ENCODE data around the gene CD2AP. TPM values are rescaled to one million over a fixed set of nuclear protein-coding genes. Genes with fewer than 3 reads are reported as not detected.

The CD2AP gene
- total RNA-seq, 1 donor from 2014 or later, result 29.5 TPM

DNA sequence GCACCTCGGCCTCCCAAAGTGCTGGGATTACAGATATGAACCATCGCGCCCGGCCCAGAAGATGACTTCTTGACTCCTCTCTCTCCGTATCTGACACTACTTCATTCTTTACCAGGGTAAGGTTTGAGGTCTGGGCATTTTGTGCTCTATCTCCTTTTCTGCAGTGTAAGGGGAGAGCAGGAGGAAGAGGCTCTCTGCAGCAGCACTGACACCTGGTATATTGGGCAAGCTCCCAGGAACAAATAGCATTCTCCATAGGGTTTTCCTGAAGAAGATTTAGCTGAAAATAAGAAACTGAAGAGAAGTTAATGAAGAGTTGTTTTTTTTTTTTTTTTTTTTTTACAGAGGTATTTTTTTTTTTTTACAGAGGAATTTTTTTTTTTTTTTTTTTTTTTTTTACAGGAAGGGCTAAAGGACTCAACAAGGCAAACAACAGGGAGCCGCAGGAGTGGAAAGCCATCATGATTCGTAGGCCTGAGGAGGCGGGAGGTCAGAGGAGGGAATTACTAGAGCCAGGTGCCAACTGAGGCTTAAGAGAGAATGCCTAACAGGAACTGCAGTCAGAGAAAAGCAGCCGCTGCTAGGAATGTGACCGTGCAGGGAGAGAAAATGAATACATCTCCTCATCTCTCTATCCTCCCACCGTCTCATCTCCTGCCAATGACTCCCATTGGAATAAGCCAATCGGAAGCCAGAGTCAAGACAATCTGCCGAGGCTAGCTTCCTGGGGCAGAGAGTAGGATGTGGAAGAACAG is 186.1 kb downstream of the CD2AP start:
- H3K4me3 Mint-ChIP-seq, result no peak overlapping the region
- H3K9me3 Mint-ChIP-seq, result no peaks in the 10 kb centered on the region
- no peak for DNase-seq (ENCODE audit: extremely low spot score, unreplicated experiment)
- no peaks in the 10 kb centered on the region for H3K36me3 Mint-ChIP-seq
- TF ChIP-seq, protein P1, sequence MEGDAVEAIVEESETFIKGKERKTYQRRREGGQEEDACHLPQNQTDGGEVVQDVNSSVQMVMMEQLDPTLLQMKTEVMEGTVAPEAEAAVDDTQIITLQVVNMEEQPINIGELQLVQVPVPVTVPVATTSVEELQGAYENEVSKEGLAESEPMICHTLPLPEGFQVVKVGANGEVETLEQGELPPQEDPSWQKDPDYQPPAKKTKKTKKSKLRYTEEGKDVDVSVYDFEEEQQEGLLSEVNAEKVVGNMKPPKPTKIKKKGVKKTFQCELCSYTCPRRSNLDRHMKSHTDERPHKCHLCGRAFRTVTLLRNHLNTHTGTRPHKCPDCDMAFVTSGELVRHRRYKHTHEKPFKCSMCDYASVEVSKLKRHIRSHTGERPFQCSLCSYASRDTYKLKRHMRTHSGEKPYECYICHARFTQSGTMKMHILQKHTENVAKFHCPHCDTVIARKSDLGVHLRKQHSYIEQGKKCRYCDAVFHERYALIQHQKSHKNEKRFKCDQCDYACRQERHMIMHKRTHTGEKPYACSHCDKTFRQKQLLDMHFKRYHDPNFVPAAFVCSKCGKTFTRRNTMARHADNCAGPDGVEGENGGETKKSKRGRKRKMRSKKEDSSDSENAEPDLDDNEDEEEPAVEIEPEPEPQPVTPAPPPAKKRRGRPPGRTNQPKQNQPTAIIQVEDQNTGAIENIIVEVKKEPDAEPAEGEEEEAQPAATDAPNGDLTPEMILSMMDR (conservative IDR thresholded peaks at IDR 0.05), result no peak
- no peaks in the 10 kb centered on the region for H3K27me3 Mint-ChIP-seq
- no peak overlapping the region for H3K27ac Mint-ChIP-seq
- H3K4me1 Mint-ChIP-seq (ENCODE audit: unreplicated experiment), result no peaks in the 10 kb centered on the region

- DNase-seq (ENCODE audit: extremely low spot score, unreplicated experiment), result no peak
- peak overlapping the region; percentile 40 for H3K27ac Mint-ChIP-seq
- H3K36me3 Mint-ChIP-seq, result no peaks in the 10 kb centered on the region
- H3K4me1 Mint-ChIP-seq (ENCODE audit: unreplicated experiment), result peaks cover 12% of the 10 kb centered on the region
- H3K27me3 Mint-ChIP-seq, result no peaks in the 10 kb centered on the region
- no peaks in the 10 kb centered on the region for H3K9me3 Mint-ChIP-seq
- H3K4me3 Mint-ChIP-seq, result no peak overlapping the region
- TF ChIP-seq, protein P1 (conservative IDR thresholded peaks at IDR 0.05), result no peak
Observed at GRCh38 chr6:47665112-47665511, 187.5 kb downstream of the CD2AP start.

DNA sequence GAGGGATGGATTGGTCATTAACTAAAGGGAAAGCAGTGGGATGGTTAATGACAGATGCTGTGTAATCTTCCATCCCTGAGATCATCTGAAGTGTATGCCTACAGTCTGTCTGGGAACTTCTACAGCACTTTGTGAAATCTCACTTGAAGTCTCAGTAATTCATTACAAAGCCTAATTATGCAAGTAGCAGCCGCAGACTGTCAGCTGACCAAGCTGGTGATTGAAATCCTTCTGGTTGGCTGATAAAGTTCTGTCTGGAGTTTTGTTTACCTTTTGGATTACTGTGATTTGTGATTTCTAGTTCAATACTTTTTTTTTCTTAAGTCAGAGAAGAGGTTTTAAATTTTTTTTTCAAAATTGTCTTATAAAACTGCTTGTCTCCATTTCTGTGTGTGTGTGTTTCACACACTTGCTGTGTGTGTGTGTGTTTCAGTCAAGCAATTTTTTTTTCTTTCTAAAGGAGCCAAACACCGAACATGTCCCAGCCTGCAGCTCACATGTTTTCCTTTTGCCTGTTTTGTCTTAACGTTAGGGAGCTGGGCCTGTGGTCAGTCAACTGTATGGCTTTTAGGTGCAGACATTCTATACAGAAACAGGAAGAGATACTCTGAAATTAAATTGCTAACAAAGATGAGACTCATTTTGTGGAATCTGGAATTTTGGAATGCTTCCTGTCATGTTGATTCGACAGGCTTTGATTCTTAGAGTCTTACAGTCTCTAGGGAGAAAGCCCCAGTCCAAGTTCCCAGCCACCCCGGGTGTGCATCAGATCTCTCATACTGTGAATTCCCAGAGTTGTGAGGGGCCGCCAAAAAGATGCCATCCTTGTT is 192.3 kb downstream of the CD2AP start:
- peak overlapping the region; percentile 63 for H3K4me3 Mint-ChIP-seq
- TF ChIP-seq, protein P1 (conservative IDR thresholded peaks at IDR 0.05), result no peak
- no peaks in the 10 kb centered on the region for H3K9me3 Mint-ChIP-seq
- DNase-seq (ENCODE audit: extremely low spot score, unreplicated experiment), result no peak
- H3K27ac Mint-ChIP-seq, result peak overlapping the region; percentile 75
- no peaks in the 10 kb centered on the region for H3K36me3 Mint-ChIP-seq
- peaks cover 18% of the 10 kb centered on the region for H3K4me1 Mint-ChIP-seq (ENCODE audit: unreplicated experiment)
- H3K27me3 Mint-ChIP-seq, result no peaks in the 10 kb centered on the region

- H3K4me3 Mint-ChIP-seq, result no peak overlapping the region
- no peak overlapping the region for H3K27ac Mint-ChIP-seq
- TF ChIP-seq, protein P1 (conservative IDR thresholded peaks at IDR 0.05), result no peak
- peaks cover 18% of the 10 kb centered on the region for H3K4me1 Mint-ChIP-seq (ENCODE audit: unreplicated experiment)
- no peaks in the 10 kb centered on the region for H3K36me3 Mint-ChIP-seq
- no peaks in the 10 kb centered on the region for H3K27me3 Mint-ChIP-seq
- H3K9me3 Mint-ChIP-seq, result no peaks in the 10 kb centered on the region
- DNase-seq (ENCODE audit: extremely low spot score, unreplicated experiment), result no peak
Observed at GRCh38 chr6:47670851-47671250, 193.3 kb downstream of the CD2AP start.

- H3K36me3 Mint-ChIP-seq, result no peaks in the 10 kb centered on the region
- no peak overlapping the region for H3K4me3 Mint-ChIP-seq
- H3K9me3 Mint-ChIP-seq, result no peaks in the 10 kb centered on the region
- H3K27ac Mint-ChIP-seq, result no peak overlapping the region
- peaks cover 18% of the 10 kb centered on the region for H3K4me1 Mint-ChIP-seq (ENCODE audit: unreplicated experiment)
- TF ChIP-seq, protein P1 (conservative IDR thresholded peaks at IDR 0.05), result no peak
- no peak for DNase-seq (ENCODE audit: extremely low spot score, unreplicated experiment)
- no peaks in the 10 kb centered on the region for H3K27me3 Mint-ChIP-seq
Observed at GRCh38 chr6:47671777-47672176, 194.2 kb downstream of the CD2AP start.
